Measurements from ENCODE around the gene PDGFD.

The PDGFD gene

GRCh38 chr11:104000798-104001197 is 163.1 kb downstream of the PDGFD start:
- DNase-seq (ENCODE audit: low read depth), result no peak

- DNase-seq (ENCODE audit: low read depth), result no peak
These were observed 165.0 kb downstream of the PDGFD start for GRCh38 chr11:103998826-103999508.

- DNase-seq (ENCODE audit: low read depth), result no peak
These were observed 166.9 kb downstream of the PDGFD start for GRCh38 chr11:103997082-103997481.

GRCh38 chr11:103995896-103996295 is 168.1 kb downstream of the PDGFD start:
- DNase-seq (ENCODE audit: low read depth), result no peak

DNA sequence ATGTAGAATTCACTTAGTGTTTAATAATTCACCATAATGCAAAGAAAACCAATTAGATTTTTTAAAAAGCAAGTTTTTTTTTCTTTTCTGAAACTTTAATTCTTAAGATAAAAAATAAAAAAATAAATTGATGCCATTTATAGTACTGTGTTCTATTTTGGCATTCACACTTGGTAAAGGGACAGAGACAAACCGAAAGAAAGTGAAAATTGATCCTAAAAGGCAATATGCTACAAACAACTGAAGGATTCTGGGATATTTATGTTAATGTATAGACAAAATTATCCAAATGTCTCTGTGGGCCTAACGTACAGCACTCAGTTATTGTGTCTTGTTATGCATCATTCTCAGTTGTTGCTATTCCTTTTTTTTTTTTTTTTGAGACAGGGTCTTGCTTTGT is 169.4 kb downstream of the PDGFD start:
- DNase-seq (ENCODE audit: low read depth), result no peak

- DNase-seq (ENCODE audit: low read depth), result no peak
These were observed 169.9 kb downstream of the PDGFD start for GRCh38 chr11:103994094-103994493.

DNA sequence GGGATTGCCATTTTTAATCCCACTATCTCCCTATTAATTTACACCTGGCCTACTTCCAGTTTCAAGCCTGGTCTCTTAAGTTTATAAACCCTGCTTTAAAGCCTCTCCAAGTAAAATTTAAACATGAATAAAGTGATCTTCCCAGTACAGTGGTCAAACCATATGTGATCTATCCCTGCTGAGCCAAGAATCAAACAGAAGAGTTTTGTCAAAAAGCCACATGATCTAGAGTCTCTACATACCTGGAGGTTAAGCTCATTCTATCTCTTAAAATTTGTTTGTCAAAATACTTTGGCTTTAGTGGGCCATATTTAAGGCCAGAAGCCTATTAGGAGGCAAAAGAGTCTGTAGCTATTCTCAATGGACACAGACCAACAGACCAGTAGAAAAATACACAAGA is 170.4 kb downstream of the PDGFD start:
- DNase-seq (ENCODE audit: low read depth), result no peak

GRCh38 chr11:103988595-103988969 is 175.4 kb downstream of the PDGFD start:
- no peak for DNase-seq (ENCODE audit: low read depth)

- no peak for DNase-seq (ENCODE audit: low read depth)
These were observed 176.0 kb downstream of the PDGFD start for GRCh38 chr11:103987629-103988594.

DNA sequence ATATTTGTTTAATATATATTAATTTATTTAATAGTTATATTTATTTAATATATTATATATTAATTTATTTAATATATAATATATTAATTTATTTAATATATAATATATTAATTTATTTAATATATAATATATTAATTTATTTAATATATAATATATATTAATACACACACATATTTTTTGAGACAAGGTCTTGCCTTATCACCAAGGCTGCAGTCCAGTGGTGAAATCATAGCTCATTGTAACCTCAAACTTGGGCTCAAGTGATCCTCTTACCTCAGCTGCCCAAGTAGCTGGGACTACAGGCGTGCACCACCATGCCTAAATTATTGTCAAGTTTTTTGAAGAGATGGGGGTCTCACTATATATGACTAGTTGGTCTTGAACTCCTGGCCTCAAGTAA is 178.9 kb downstream of the PDGFD start:
- no peak for DNase-seq (ENCODE audit: low read depth)

GRCh38 chr11:103980108-103980507 is 183.8 kb downstream of the PDGFD start:
- DNase-seq (ENCODE audit: low read depth), result no peak

DNA sequence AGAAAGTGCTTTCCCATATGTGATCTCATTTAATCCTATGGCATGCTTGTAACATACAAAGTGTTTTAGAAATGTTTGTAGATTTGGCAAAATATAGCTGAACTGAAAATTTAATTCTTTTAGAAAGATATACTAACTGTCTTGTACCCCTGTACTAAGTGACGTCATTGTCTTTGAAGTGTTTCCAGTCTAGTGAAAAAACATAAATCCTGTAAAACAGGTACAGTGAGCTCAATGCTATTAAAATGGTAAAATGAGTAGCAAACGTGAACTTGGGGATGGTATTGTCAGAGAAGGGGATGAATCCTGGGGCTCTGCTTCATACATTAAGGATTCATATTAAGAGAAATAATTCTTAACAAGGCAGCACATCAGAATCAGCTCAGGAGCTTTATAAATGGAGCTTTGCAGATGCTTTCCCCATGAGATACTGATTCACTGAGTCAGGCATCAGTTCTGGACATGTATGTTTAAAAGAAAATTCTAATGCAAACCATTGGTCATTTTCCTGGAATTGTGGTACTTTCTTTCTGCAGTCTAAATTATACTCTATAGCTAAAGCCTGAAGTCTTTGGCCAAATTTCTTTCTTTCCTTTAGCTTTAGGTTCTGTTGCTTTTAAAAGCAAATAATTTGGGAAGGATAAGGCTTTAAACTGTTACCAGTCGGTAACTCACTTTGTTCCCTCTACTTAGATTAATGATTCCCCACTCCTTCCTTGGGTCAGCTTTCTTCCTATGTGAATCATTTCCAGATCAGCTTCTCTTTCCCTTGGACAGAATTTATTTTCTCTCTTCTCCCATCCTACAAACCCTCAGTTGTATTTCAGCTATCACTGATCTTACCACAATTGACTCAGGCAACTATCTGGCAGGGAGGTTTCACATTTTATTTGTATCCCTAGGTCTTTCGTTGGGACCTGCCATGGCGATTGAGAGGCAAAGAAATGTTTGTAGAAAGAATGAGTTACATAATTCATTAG is 185.0 kb downstream of the PDGFD start:
- DNase-seq (ENCODE audit: low read depth), result no peak

DNA sequence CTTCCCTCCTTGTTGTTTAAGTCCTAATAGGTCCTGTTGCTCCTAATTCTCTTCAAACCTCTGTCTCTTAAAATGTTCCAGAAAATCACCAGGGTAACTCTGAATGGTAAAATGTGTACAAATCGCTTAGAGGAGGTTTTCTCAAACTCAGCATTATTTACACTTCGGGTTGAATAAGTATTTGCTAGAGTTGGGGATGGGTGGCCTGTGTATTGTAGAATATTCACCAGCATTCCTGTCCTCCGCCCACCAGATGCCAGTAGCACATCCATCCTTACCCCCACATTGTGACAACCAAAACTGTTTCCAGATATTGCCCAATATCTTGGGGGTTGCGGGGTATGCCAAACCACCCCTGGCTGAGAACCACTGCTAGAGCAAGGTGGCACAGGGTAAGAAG is 191.9 kb downstream of the PDGFD start:
- DNase-seq (ENCODE audit: low read depth), result no peak

DNA sequence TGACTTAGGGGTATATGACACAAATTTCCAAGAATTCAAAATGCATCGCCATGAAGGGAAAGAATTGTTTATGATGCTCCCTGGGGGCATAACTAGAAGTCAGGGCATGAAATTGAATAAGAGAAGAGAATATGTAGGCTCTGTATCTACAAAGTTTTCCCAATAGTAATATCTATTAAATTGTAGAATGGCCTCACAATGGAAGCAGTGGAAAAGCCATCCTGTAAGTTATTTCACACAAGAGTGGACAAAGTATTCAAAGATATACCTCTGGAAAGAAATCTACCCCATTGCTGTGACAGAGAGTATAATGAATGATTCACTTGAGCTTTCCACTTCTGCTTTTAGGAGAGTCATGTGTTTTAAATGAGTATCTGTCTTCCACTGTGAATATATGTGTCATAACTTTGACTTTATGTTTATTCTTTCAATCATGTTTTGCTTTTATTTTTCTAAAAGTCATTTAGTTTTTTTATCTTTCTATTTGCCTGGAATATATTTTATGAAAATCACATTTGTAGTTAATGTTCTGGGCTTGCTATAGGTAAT is 193.2 kb downstream of the PDGFD start:
- DNase-seq (ENCODE audit: low read depth), result no peak

DNA sequence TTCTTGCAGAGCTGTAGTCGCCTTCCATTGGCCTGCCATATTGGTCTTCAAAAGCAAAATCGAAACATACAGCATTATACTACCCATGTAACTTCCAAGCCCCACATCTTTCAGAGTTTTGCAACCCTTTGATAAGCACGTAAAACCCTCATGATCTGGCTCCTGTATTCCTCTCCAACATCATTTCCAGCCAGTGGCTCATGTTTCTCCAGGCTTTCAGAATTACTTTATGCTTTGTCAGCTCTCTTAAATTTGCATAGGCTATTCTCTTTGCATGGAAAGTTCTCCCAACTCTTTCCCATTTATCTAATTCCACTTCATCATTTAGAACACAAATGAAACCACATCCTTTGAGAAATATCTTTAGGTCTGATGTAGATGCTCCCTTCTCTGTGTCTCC is 195.3 kb downstream of the PDGFD start:
- DNase-seq (ENCODE audit: low read depth), result no peak

GRCh38 chr11:103967985-103968384 is 196.0 kb downstream of the PDGFD start:
- DNase-seq (ENCODE audit: low read depth), result no peak

DNA sequence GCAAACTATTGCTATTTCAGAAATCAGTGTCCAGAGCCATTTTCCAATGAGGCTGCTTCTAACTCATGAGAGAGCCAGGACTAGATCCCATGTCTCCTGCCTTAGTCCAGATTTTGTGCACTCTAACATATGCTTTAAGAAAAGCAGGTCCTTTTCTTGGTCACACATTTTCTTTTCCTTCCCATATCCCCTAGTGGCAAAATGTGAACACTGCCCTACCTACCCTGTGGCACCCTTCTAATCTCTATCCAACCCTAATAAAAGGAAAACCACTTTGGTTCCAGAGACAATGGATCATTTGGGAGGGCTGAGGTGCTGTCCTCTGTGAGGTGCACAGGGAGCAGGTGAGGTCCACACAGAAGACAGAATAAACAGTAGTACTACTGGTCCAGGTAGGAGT is 199.6 kb downstream of the PDGFD start:
- DNase-seq (ENCODE audit: low read depth), result no peak

DNA sequence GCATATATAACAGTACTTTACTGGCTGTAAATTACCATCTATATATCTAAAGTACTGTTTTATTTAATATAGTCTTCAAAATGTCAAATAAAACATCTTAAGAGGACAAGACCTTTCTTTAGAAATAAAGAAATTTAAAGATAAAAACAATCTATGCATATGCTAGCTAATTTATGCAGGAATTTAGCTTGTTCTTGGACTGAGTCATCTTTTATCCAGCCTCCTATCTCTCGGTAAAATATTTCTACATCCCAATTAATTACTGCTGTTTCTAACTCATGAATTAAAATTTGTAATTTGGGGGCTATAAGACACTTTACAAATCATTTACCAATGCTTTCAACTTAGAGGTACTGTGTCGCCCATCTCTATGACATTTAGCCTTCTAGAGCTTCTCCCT is 200.3 kb downstream of the PDGFD start:
- DNase-seq (ENCODE audit: low read depth), result no peak

- DNase-seq (ENCODE audit: low read depth), result no peak
These were observed 202.9 kb downstream of the PDGFD start for GRCh38 chr11:103961010-103961409.

DNA sequence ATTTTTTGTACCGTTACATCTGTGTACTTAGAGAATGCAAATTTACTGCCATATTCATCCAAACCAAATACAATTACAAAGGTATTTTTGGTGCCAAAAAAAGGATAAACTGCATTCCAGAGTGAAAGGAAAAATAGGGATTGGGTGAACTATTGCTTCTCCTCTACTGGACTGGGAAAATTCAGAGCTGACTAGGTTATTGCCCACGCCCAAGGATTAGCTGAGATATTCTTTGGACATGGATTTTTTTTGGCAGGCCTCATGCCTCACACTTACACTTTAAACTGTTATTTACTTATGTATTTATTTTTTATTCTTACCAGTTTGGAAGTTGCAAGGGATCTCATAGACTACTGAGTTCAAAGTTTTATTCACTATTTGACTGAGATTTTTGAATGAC is 203.8 kb downstream of the PDGFD start:
- no peak for DNase-seq (ENCODE audit: low read depth)

- DNase-seq (ENCODE audit: low read depth), result no peak
These were observed 204.5 kb downstream of the PDGFD start for GRCh38 chr11:103959279-103959942.

Data from activated T-cell treated with anti-CD3 and anti-CD28 coated beads for 1 hour (primary cell).